HepG2 (cell line): ENCODE data around the gene SPINK7. TPM values are rescaled to one million over a fixed set of nuclear protein-coding genes. Genes with fewer than 3 reads are reported as not detected.

Experiments used
- ATAC-seq: fragments of 200-7000 bp; cut with Tn5 transposase; 3 replicates; pipeline ENCODE4 v1.9.1; 2020; ENCODE audit warnings: mild to moderate bottlenecking, moderate library complexity
- BruUV-seq: library from RNA; stranded (reverse); fragments of 400-500 nt; replicated peaks from 2 replicates; lab custom pipeline; 2021; lab: Mats Ljungman, UMichigan
- CTCF ChIA-PET: fragments of 300-600 bp; formaldehyde crosslinking; extraction: SDS; loops from one replicate; lab custom pipeline; 2021; ENCODE audit warnings: low total read pairs, inconsistent platforms, low intra/inter-chr PET ratio; lab: Yijun Ruan, JAX
- POLR2A ChIA-PET: fragments of 350-600 bp; sonication (Branson Sonifier 250); formaldehyde crosslinking; loops from one replicate; lab custom pipeline; 2020; ENCODE audit warnings: antibody characterized with exemption, inconsistent platforms; lab: Yijun Ruan, JAX
- DNase-seq: peaks from one replicate; pipeline ENCODE4 v3.0.0-alpha.2; 2015; ENCODE audit warnings: low spot score
- FAIRE-seq: peaks from 3 replicates; lab custom pipeline; 2011; peaks lifted over from hg19 to GRCh38; lab: Jason Lieb, UNC
- H2AFZ ChIP-seq: one replicate; pipeline ENCODE4 v1.6.1; 2011; ENCODE audit warnings: low read length, inconsistent platforms
- H3K27ac ChIP-seq: fragments of 300-600 bp; 3 replicates; pipeline ENCODE4 v1.8.0; 2011; ENCODE audit warnings: mixed run types, mild to moderate bottlenecking, mixed read lengths, low read length, inconsistent platforms; ENCODE audit not compliant: insufficient read depth; ENCODE audit errors: extremely low read length
- H3K27me3 ChIP-seq, 2 experiments: fragments of 200-600 bp in 1 of 2; 2 replicates in 1 of 2; 3 replicates in 1 of 2; pipeline versions ENCODE4 v1.6.0 to v1.8.0; 2011; ENCODE audit warnings: low read length in 2 of 2, mild to moderate bottlenecking in 2 of 2, moderate library complexity in 2 of 2, inconsistent platforms in 1 of 2; ENCODE audit not compliant: insufficient read depth in 2 of 2, control insufficient read depth in 1 of 2
- H3K36me3 ChIP-seq, 2 experiments: fragments of 200-600 bp in 1 of 2; replicated peaks in 1 of 2; 2 replicates in 1 of 2; 3 replicates in 1 of 2; pipeline versions ENCODE4 v1.5.1 to v1.8.0; 2011; ENCODE audit warnings: low read length in 2 of 2, inconsistent platforms in 1 of 2; ENCODE audit not compliant: insufficient read depth in 2 of 2, control insufficient read depth in 1 of 2
- H3K4me1 ChIP-seq: 2 replicates; pipeline ENCODE4 v1.5.1; 2012; ENCODE audit warnings: low read length, inconsistent platforms; ENCODE audit not compliant: insufficient read depth
- H3K4me2 ChIP-seq: 2 replicates; pipeline ENCODE4 v1.6.0; 2011; ENCODE audit warnings: low read depth, low read length, inconsistent platforms
- H3K4me3 ChIP-seq, 3 experiments: fragments of 200-600 bp in 1 of 3; sonication (generic), shearing (Covaris generic) in 1 of 3; replicated peaks in 1 of 3; 2 replicates each; pipeline ENCODE4 v1.5.1; 2011 to 2016; ENCODE audit warnings: low read length in 3 of 3, inconsistent platforms in 2 of 3, low read depth in 2 of 3, mild to moderate bottlenecking in 2 of 3, control low read depth in 1 of 3, mixed read lengths in 1 of 3; ENCODE audit not compliant: insufficient read depth in 1 of 3
- H3K79me2 ChIP-seq: one replicate; pipeline ENCODE4 v1.6.1; 2011; ENCODE audit warnings: low read length, inconsistent platforms; ENCODE audit not compliant: insufficient read depth
- H3K9ac ChIP-seq: 2 replicates; pipeline ENCODE4 v1.6.0; 2011; ENCODE audit warnings: mild to moderate bottlenecking, low read depth, low read length, inconsistent platforms; ENCODE audit not compliant: insufficient read depth
- H3K9me3 ChIP-seq: 2 replicates; pipeline ENCODE4 v1.5.1; 2012; ENCODE audit warnings: mild to moderate bottlenecking, low read length
- H4K20me1 ChIP-seq: 2 replicates; pipeline ENCODE4 v1.6.0; 2011; ENCODE audit warnings: inconsistent platforms, mild to moderate bottlenecking, low read length, moderate library complexity; ENCODE audit not compliant: insufficient read depth
- CC2D1A ChIP-seq: sonication (generic); formaldehyde crosslinking; IDR thresholded peaks from 2 replicates; pipeline ENCODE4 v1.8.1; 2023; ENCODE audit warnings: mild to moderate bottlenecking, missing genetic modification reagents
- ETV5 ChIP-seq: IDR thresholded peaks from 2 replicates; pipeline ENCODE4 v1.6.1; 2018; ENCODE audit warnings: missing biosample characterization, missing genetic modification reagents, inconsistent platforms, borderline replicate concordance
- FOSL2 ChIP-seq: sonication (generic); formaldehyde crosslinking; IDR thresholded peaks from 2 replicates; pipeline ENCODE4 v1.4.0; 2020; ENCODE audit warnings: missing genetic modification reagents
- KLF11 ChIP-seq: IDR thresholded peaks from 2 replicates; pipeline ENCODE4 v1.6.1; 2016; ENCODE audit warnings: missing compliant biosample characterization
- MED8 ChIP-seq: sonication (generic); formaldehyde crosslinking; IDR thresholded peaks from 2 replicates; pipeline ENCODE4 v1.8.1; 2023; ENCODE audit warnings: mild to moderate bottlenecking, missing genetic modification reagents; ENCODE audit not compliant: insufficient replicate concordance
- NCOA5 ChIP-seq: sonication (generic); formaldehyde crosslinking; IDR thresholded peaks from 2 replicates; pipeline ENCODE4 v1.4.0; 2020; ENCODE audit warnings: missing genetic modification reagents
- SATB2 ChIP-seq: sonication (generic); formaldehyde crosslinking; IDR thresholded peaks from 2 replicates; pipeline ENCODE4 v1.5.0; 2020; ENCODE audit warnings: missing genetic modification reagents
- TBX3 ChIP-seq: fragments of 450-650 bp; IDR thresholded peaks from 2 replicates; pipeline ENCODE4 v1.6.1; 2017; ENCODE audit warnings: antibody characterized with exemption, mild to moderate bottlenecking, inconsistent platforms, borderline replicate concordance
- TIGD3 ChIP-seq: sonication (generic); formaldehyde crosslinking; IDR thresholded peaks from 2 replicates; pipeline ENCODE4 v1.5.1; 2020; ENCODE audit warnings: mild to moderate bottlenecking, missing genetic modification reagents, borderline replicate concordance
- ZNF331 ChIP-seq: sonication (generic); formaldehyde crosslinking; IDR thresholded peaks from 2 replicates; pipeline ENCODE4 v1.4.0; 2020; ENCODE audit warnings: missing genetic modification reagents
- ZNF556 ChIP-seq: sonication (generic); formaldehyde crosslinking; IDR thresholded peaks from 2 replicates; pipeline ENCODE4 v1.4.0; 2020; ENCODE audit warnings: mild to moderate bottlenecking, missing genetic modification reagents, borderline replicate concordance
- ZNF569 ChIP-seq: sonication (generic); formaldehyde crosslinking; IDR thresholded peaks from 2 replicates; pipeline ENCODE4 v1.5.0; 2020; ENCODE audit warnings: mild to moderate bottlenecking, missing genetic modification reagents, moderate library complexity, borderline replicate concordance
- ZNF605 ChIP-seq: sonication (generic); formaldehyde crosslinking; IDR thresholded peaks from 2 replicates; pipeline ENCODE4 v1.8.0; 2022; ENCODE audit warnings: mild to moderate bottlenecking, missing genetic modification reagents
- whole genome bisulfite sequencing: methylation state at CpG from one replicate; pipeline ENCODE4 v1.1.6; 2017; ENCODE audit warnings: low lambda C conversion rate; 5-methylcytosine and 5-hydroxymethylcytosine counted together
- in situ Hi-C: cut with HindIII; loops from 2 replicates; pipeline ENCODE4 v1.10.0; 2017; ENCODE audit warnings: low pct_unique_long_range_greater_than_20kb; ENCODE audit not compliant: extremely low pct_ligation_motif_present
- intact Hi-C: fragments of 100-400 bp; cut with micrococcal nuclease; formaldehyde crosslinking; loops from one replicate; pipeline ENCODE4 v1.10.0; 2022; ENCODE audit not compliant: unreplicated experiment
- polyA plus RNA-seq, 8 experiments: library from polyadenylated mRNA; depleted of rRNA in 3 of 8; stranded (reverse) in 7 of 8; unstranded in 1 of 8; fragments of >200 nt; fragmentation: Illumina TruSeq in 4 of 8; extraction: Trizol in 4 of 8; gene quantifications; 2 replicates each; pipeline versions ENCODE4 v1.2.1 to v1.2.3, GENCODE V29; 2011 to 2016; ENCODE audit warnings: low read depth in 4 of 8, missing spikeins in 1 of 8, mixed read lengths in 1 of 8; ENCODE audit not compliant: insufficient read depth in 1 of 8
- total RNA-seq, 5 experiments: library from RNA; depleted of rRNA; stranded (reverse); fragments of >200 nt; fragmentation: Illumina TruSeq; extraction: Trizol; gene quantifications; 2 replicates each; pipeline ENCODE4 v1.2.3, GENCODE V29; 2016; ENCODE audit warnings: low read depth in 1 of 5

Gene SPINK7
- total and polyA plus RNA-seq, 2 of the 13 experiments (the other 11 are each of a cell fraction or from before 2014, with no cell fraction given) = 0.15 TPM; not detected in 1

- no peak for TF ChIP-seq TIGD3 (CRISPR knock-in tag)
- no peak for TF ChIP-seq MED8
Observed at GRCh38 chr5:148342371-148343045, 30.3 kb downstream of the SPINK7 start (continued).

DNA sequence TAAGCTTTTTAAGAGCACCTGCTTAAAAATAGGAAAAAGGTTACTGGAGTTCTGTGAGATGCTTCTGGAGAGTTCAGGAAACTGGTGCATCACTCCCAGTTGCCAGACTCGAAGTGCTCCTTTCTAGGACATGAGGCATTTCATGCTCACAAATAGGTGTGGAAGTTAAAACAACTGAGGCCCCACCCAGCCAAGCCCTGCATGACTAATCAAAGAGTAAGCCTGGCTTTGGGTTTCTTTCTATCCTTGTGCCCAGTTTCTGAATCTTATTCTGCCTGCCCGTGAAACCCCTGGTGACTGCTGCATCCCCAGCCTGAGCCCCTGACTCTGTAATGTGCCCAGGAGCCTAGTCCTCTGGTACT lies 30.8 kb downstream of the SPINK7 start:
- Histone ChIP-seq H4K20me1 (no peaks in the 10 kb centered on the region), H3K27me3 (no peaks in the 10 kb centered on the region), H3K9me3 (no peaks in the 10 kb centered on the region), H3K27ac (no peak overlapping the region), H3K36me3 (no peaks in the 10 kb centered on the region), H3K4me2 (no peak overlapping the region), H3K4me1 (no peaks in the 10 kb centered on the region), H2AFZ (no peak overlapping the region), H3K9ac (no peak overlapping the region), H3K79me2 (no peaks in the 10 kb centered on the region), H3K4me3 (no peak overlapping the region)
- FAIRE-seq (no peak), ATAC-seq (no peak), DNase-seq (no peak)
- ChIA-PET POLR2A (no interaction called here), CTCF (no interaction called here)
- intact Hi-C loops = no loop called here
- 0% methylated on average over 2 of the region's 2 CpGs for WGBS
- BruUV-seq = no TSS peak
- in situ Hi-C loops = no loop called here
- TF ChIP-seq TBX3 (no peak), NCOA5 (CRISPR knock-in tag) (no peak), SATB2 (CRISPR knock-in tag) (no peak), KLF11 (CRISPR knock-in tag) (no peak), ETV5 (CRISPR knock-in tag) (no peak), ZNF605 (CRISPR knock-in tag) (no peak), ZNF556 (no peak), FOSL2 (CRISPR knock-in tag) (no peak), ZNF569 (no peak), CC2D1A (CRISPR knock-in tag) (no peak), ZNF331 (CRISPR knock-in tag) (no peak)
